Limb (tissue), 2 donors: ENCODE measurements around the gene C19orf12.

Experiments used
- DNase-seq, 2 donors: peaks; one replicate each; pipeline ENCODE4 v3.0.0-alpha.2; 2016; ENCODE audit errors: extremely low spot score in 2 of 2

C19orf12 gene

GRCh38 chr19:29697523-29698261, 17.4 kb downstream of the C19orf12 start:
- DNase-seq, result no peak

- DNase-seq, result no peak
Measured at GRCh38 chr19:29696565-29696846, 18.6 kb downstream of the C19orf12 start.

GRCh38 chr19:29695765-29696564, 19.1 kb downstream of the C19orf12 start:
- no peak for DNase-seq

- DNase-seq, result peak; percentile 44 to 82
Measured at GRCh38 chr19:29694669-29695627, 20.1 kb downstream of the C19orf12 start.

- no peak for DNase-seq
Measured at GRCh38 chr19:29694161-29694560, 20.9 kb downstream of the C19orf12 start.

- no peak for DNase-seq
Measured at GRCh38 chr19:29690842-29691241, 24.2 kb downstream of the C19orf12 start.

GRCh38 chr19:29687897-29688728, 26.9 kb downstream of the C19orf12 start:
- no peak for DNase-seq

GRCh38 chr19:29687244-29687896, 27.7 kb downstream of the C19orf12 start:
- DNase-seq, result no peak

GRCh38 chr19:29686285-29686805, 28.7 kb downstream of the C19orf12 start:
- no peak for DNase-seq

GRCh38 chr19:29685326-29685725, 29.7 kb downstream of the C19orf12 start:
- DNase-seq, result no peak

GRCh38 chr19:29683009-29683408, 32.1 kb downstream of the C19orf12 start:
- DNase-seq, result no peak

GRCh38 chr19:29682236-29682895, 32.7 kb downstream of the C19orf12 start:
- no peak for DNase-seq

GRCh38 chr19:29681422-29682235, 33.4 kb downstream of the C19orf12 start:
- DNase-seq, result no peak

- no peak for DNase-seq
Measured at GRCh38 chr19:29680937-29681336, 34.1 kb downstream of the C19orf12 start.

GRCh38 chr19:29680447-29680846, 34.6 kb downstream of the C19orf12 start:
- no peak for DNase-seq

GRCh38 chr19:29679598-29680210, 35.4 kb downstream of the C19orf12 start:
- DNase-seq, result no peak

GRCh38 chr19:29678484-29679106, 36.5 kb downstream of the C19orf12 start:
- no peak for DNase-seq
